CD4-positive, CD25-positive, alpha-beta regulatory T cell (primary cell): ENCODE results near the gene NOBOX. TPM values are rescaled to one million over a fixed set of nuclear protein-coding genes. Genes with fewer than 3 reads are reported as not detected.

Experiments
- ATAC-seq, 2 donors: fragments of 150-1000 bp; cut with Tn5 transposase; one replicate each; pipeline ENCODE4 v1.10.0; 2021; ENCODE audit warnings: low read depth in 2 of 2, moderate number of reproducible peaks in 2 of 2, moderate library complexity in 1 of 2
- DNase-seq, 3 donors: peaks; one replicate each; pipeline versions ENCODE4 v3.0.0 to v3.0.0-alpha.2; 2012 to 2022; ENCODE audit warnings: mixed read lengths in 1 of 3
- H3K27ac ChIP-seq: one replicate; pipeline ENCODE4 v1.7.0; 2013; ENCODE audit warnings: mild to moderate bottlenecking, low read length; ENCODE audit not compliant: insufficient read depth, poor library complexity, severe bottlenecking
- H3K27me3 ChIP-seq: one replicate; pipeline ENCODE4 v1.7.0; 2013; ENCODE audit warnings: low read length; ENCODE audit not compliant: control insufficient read depth, insufficient read depth
- H3K36me3 ChIP-seq: one replicate; pipeline ENCODE4 v1.7.0; 2013; ENCODE audit warnings: mild to moderate bottlenecking, low read length, moderate library complexity; ENCODE audit not compliant: control insufficient read depth, insufficient read depth
- H3K4me1 ChIP-seq: 2 replicates; pipeline ENCODE4 v1.7.0; 2013; ENCODE audit warnings: mild to moderate bottlenecking, low read length; ENCODE audit not compliant: insufficient read depth, control insufficient read depth, poor library complexity, severe bottlenecking
- H3K4me3 ChIP-seq: one replicate; pipeline ENCODE4 v1.7.0; 2013; ENCODE audit warnings: low read depth, mild to moderate bottlenecking, low read length, moderate library complexity
- H3K9me3 ChIP-seq, 2 experiments: 1 replicate in 1 of 2; 2 replicates in 1 of 2; pipeline ENCODE4 v1.7.0; 2013; ENCODE audit warnings: low read length in 2 of 2, mild to moderate bottlenecking in 1 of 2, moderate library complexity in 1 of 2; ENCODE audit not compliant: control insufficient read depth in 2 of 2
- H3K27ac Mint-ChIP-seq, 3 donors: one replicate each; pipeline ENCODE4 v1.8.0; 2020 to 2022; ENCODE audit warnings: mild to moderate bottlenecking in 3 of 3, mixed read lengths in 3 of 3, moderate library complexity in 2 of 3
- H3K27me3 Mint-ChIP-seq: one replicate; pipeline ENCODE4 v1.8.0; 2022; ENCODE audit warnings: mild to moderate bottlenecking, mixed read lengths
- H3K36me3 Mint-ChIP-seq: one replicate; pipeline ENCODE4 v1.8.0; 2020; ENCODE audit warnings: mixed read lengths
- H3K4me1 Mint-ChIP-seq, 4 donors: one replicate each; pipeline ENCODE4 v1.8.0; 2020 to 2022; ENCODE audit warnings: mixed read lengths in 4 of 4, mild to moderate bottlenecking in 1 of 4
- H3K4me3 Mint-ChIP-seq, 4 donors: one replicate each; pipeline ENCODE4 v1.8.0; 2020 to 2022; ENCODE audit warnings: mild to moderate bottlenecking in 4 of 4, mixed read lengths in 4 of 4, moderate library complexity in 3 of 4
- H3K9me3 Mint-ChIP-seq, 7 donors: one replicate each; pipeline ENCODE4 v1.8.0; 2020 to 2022; ENCODE audit warnings: mixed read lengths in 7 of 7, mild to moderate bottlenecking in 3 of 7, moderate library complexity in 2 of 7
- polyA plus RNA-seq, 4 donors: library from polyadenylated mRNA; unstranded; fragments of 300-500 nt; fragmentation: Illumina TruSeq; gene quantifications; one replicate each; pipeline ENCODE4 v1.2.3, GENCODE V29; 2021
- total RNA-seq: library from RNA; stranded (reverse); gene quantifications from one replicate; pipeline ENCODE4 v1.2.3, GENCODE V29; 2022

NOBOX gene
- total and polyA plus RNA-seq, 5 donors from 2014 or later, result not detected

DNA sequence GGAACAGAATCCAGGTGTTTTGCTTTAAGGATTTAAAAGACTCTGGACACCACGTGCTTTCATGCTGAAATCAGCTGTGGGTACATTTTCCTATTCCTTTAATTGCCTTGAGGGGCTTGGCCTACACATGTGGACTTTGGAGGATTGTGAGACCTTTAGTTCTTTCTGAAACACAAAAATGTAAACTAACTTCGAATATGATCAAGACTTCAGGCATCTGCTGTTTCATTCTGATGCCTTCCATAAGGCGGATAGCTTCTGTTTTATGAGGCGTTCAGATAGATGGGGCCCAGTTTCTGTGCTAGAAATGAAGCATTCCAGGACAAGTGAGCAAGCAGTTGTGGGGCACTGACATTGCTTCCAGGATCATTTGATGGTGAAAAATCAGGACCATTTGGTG lies 1.5 kb upstream of the NOBOX start:
- H3K36me3 Mint-ChIP-seq, result no peaks in the 10 kb centered on the region
- peaks cover 0 to 2% (median 0%) of the 10 kb centered on the region in 4 donors for H3K4me1 Mint-ChIP-seq
- DNase-seq, result no peak
- H3K4me3 Mint-ChIP-seq, result no peak overlapping the region
- H3K9me3 ChIP-seq, result no peaks in the 10 kb centered on the region
- H3K27me3 ChIP-seq, result no peaks in the 10 kb centered on the region
- H3K36me3 ChIP-seq, result no peaks in the 10 kb centered on the region
- peaks cover 17% of the 10 kb centered on the region for H3K27me3 Mint-ChIP-seq
- no peak for ATAC-seq
- H3K27ac Mint-ChIP-seq, result no peak overlapping the region
- no peak overlapping the region for H3K4me3 ChIP-seq
- H3K27ac ChIP-seq, result no peak overlapping the region
- H3K4me1 ChIP-seq, result no peaks in the 10 kb centered on the region
- H3K9me3 Mint-ChIP-seq, result no peaks in the 10 kb centered on the region

DNA sequence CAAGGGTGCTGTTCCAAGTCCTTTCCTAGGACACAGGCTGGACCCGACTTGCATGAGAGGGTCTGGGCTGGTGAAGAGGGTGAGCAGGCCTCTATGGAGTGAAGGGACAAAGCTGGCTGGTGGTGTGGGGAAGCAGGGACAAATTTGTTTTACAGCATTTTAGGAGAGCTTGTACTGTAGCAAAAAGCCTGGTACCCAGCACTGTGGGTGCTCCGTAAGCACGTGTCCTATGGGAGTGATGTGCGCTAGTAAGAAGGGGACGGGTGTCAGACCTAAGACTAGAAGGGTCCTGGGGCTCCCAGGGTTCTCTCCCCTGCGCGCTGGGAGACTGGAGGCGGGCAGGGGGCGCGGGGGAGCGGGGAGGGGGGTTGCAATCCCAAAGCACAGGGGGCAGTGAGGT lies 391 bp downstream of the NOBOX start:
- Histone ChIP-seq H3K27me3 (no peaks in the 10 kb centered on the region), H3K27ac (no peak overlapping the region), H3K4me1 (no peaks in the 10 kb centered on the region), H3K9me3 (no peaks in the 10 kb centered on the region), H3K4me3 (no peak overlapping the region), H3K36me3 (no peaks in the 10 kb centered on the region)
- no peak overlapping the region for H3K27ac Mint-ChIP-seq
- H3K4me3 Mint-ChIP-seq, result no peak overlapping the region
- no peak for ATAC-seq
- peaks cover 0 to 2% (median 0%) of the 10 kb centered on the region in 4 donors for H3K4me1 Mint-ChIP-seq
- H3K27me3 Mint-ChIP-seq, result peaks cover 13% of the 10 kb centered on the region
- H3K9me3 Mint-ChIP-seq, result no peaks in the 10 kb centered on the region
- no peaks in the 10 kb centered on the region for H3K36me3 Mint-ChIP-seq
- no peak for DNase-seq

DNA sequence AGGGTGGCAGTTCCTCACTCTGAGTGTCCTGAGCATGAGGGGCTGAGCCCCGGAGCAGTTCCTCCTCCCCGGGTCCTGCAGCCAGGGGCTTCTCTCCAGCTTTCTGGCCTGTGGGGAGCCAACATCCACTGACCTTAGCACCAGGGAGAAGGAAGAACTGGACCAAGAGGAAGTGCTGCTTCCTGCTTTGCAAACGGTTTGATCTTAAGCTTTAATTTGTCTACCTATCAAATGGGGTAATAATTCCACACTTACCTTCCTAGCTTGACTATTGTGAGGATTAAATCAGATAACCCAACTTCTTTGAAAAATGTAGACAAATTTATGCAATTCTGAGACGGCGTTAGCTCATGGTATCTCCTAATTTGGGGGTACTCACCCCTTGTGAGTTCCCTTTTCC lies 2.0 kb downstream of the NOBOX start:
- no peak for ATAC-seq
- no peaks in the 10 kb centered on the region for H3K36me3 Mint-ChIP-seq

DNA sequence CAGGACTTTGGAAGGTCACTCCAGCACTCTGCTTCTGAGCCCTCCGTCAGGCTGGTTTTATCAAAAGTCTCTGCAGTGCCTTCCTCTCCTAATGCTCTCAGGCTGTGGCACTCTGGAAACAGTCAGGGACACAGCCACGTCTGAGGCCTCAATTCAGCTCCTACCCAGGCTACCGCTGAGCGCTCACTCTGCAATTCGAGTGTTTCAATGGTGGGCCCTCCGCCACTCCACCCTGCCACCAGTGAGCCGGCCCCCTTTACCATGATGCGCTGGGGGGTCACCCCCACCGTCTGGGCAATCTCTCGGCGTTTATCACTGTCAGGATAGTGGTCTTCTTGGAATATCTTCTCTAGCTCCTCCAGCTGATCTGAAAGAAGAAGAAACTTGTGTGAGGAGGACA lies 3.5 kb downstream of the NOBOX start:
- Mint-ChIP-seq H3K4me3 (no peak overlapping the region), H3K4me1 (no peaks in the 10 kb centered on the region), H3K27me3 (peaks cover 9% of the 10 kb centered on the region), H3K27ac (no peak overlapping the region), H3K36me3 (no peaks in the 10 kb centered on the region), H3K9me3 (no peaks in the 10 kb centered on the region)
- Histone ChIP-seq H3K27ac (no peak overlapping the region), H3K27me3 (no peaks in the 10 kb centered on the region), H3K4me1 (no peaks in the 10 kb centered on the region), H3K4me3 (no peak overlapping the region), H3K9me3 (no peaks in the 10 kb centered on the region), H3K36me3 (no peaks in the 10 kb centered on the region)
- ATAC-seq (no peak), DNase-seq (no peak)

More for the DNA sequence above, 2.0 kb downstream of the NOBOX start:
- Histone ChIP-seq H3K4me1 (no peaks in the 10 kb centered on the region), H3K4me3 (no peak overlapping the region), H3K36me3 (no peaks in the 10 kb centered on the region), H3K27me3 (no peaks in the 10 kb centered on the region), H3K27ac (no peak overlapping the region), H3K9me3 (no peaks in the 10 kb centered on the region)
- peaks cover 8% of the 10 kb centered on the region for H3K27me3 Mint-ChIP-seq
- H3K27ac Mint-ChIP-seq, result no peak overlapping the region
- no peak overlapping the region for H3K4me3 Mint-ChIP-seq
- H3K9me3 Mint-ChIP-seq, result no peaks in the 10 kb centered on the region
- DNase-seq, result no peak
- peaks cover 0 to under 1% (median 0%) of the 10 kb centered on the region in 4 donors for H3K4me1 Mint-ChIP-seq

DNA sequence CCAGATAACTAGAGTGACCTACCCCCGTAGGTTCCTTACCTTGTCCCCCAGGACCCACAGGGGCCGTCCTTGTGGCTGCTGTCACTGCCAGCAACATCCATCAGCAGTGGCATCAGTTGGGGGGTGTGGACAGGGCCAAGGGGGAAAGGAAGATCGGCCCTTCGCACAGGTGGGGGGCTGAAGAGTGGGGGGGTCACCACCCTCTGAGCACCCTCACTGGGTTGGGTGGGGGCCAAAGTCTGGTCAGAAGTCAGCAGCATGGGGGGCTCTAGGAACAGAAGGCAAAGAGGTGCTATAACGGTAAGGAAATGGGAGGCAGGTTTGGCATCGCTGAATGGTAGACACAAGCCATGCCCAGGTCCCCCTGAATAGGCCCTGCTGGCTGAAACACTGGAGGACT lies 4.6 kb downstream of the NOBOX start:
- Mint-ChIP-seq H3K9me3 (no peaks in the 10 kb centered on the region), H3K4me1 (no peaks in the 10 kb centered on the region), H3K4me3 (no peak overlapping the region), H3K27me3 (peaks cover 13% of the 10 kb centered on the region), H3K27ac (no peak overlapping the region), H3K36me3 (no peaks in the 10 kb centered on the region)
- no peaks in the 10 kb centered on the region for H3K36me3 ChIP-seq
- no peak overlapping the region for H3K4me3 ChIP-seq
- no peaks in the 10 kb centered on the region for H3K9me3 ChIP-seq
- DNase-seq (no peak), ATAC-seq (no peak)
- no peaks in the 10 kb centered on the region for H3K27me3 ChIP-seq
- H3K27ac ChIP-seq, result no peak overlapping the region
- no peaks in the 10 kb centered on the region for H3K4me1 ChIP-seq

DNA sequence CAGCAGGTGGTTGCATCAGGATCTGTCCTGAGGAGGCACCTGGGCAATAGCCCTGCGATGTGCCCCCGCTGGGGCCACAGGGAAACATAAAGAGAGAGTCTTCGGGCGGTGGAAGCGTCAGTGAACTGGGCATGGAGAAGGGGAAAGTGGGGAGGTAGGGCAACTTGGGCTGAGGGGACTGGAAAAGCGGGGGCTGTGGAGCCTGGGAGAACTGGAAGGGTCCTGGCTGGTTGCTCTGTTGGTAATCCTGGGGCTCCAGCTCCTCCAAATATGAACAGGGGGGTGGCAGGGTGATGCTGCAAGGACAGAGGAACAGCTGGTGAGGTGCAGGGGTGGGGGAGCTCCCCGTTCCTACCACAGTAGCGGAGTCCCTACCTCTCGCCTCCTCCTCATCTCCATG lies 5.2 kb downstream of the NOBOX start:
- Histone ChIP-seq H3K27me3 (no peaks in the 10 kb centered on the region), H3K36me3 (no peaks in the 10 kb centered on the region), H3K9me3 (no peaks in the 10 kb centered on the region), H3K4me3 (no peak overlapping the region), H3K27ac (no peak overlapping the region), H3K4me1 (no peaks in the 10 kb centered on the region)
- H3K9me3 Mint-ChIP-seq, result no peaks in the 10 kb centered on the region
- no peak overlapping the region for H3K27ac Mint-ChIP-seq
- H3K27me3 Mint-ChIP-seq, result peaks cover 16% of the 10 kb centered on the region
- no peaks in the 10 kb centered on the region for H3K4me1 Mint-ChIP-seq
- DNase-seq, result no peak
- H3K4me3 Mint-ChIP-seq, result no peak overlapping the region
- no peaks in the 10 kb centered on the region for H3K36me3 Mint-ChIP-seq
- ATAC-seq, result no peak

DNA sequence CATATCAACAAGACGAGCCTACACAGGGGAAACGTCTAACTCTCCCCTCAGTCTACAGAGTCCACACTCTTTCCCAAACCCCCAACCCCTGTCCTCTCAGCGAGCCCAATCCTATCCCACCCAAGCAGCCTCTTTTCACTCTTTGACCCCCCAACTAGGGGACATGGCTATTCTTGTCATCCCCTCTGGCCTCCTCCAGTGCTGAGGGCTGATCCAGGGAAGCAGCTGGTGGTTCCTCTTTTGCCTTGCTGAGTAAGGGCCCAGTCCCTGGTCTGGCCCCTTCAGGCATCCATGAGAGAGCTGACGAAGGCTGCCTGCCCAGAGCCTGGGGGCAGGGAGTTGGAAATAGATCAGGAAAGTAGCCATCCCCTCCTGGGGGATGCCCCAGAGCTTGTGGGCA lies 6.4 kb downstream of the NOBOX start:
- no peak overlapping the region for H3K4me3 Mint-ChIP-seq
- H3K27ac ChIP-seq, result no peak overlapping the region
- H3K4me1 Mint-ChIP-seq, result peaks cover 0 to under 1% (median 0%) of the 10 kb centered on the region in 4 donors
- no peak for DNase-seq
- ATAC-seq, result no peak
- H3K4me1 ChIP-seq, result peaks cover 1% of the 10 kb centered on the region
- no peaks in the 10 kb centered on the region for H3K27me3 ChIP-seq
- peaks cover 16% of the 10 kb centered on the region for H3K27me3 Mint-ChIP-seq
- no peaks in the 10 kb centered on the region for H3K36me3 ChIP-seq
- H3K36me3 Mint-ChIP-seq, result no peaks in the 10 kb centered on the region
- H3K27ac Mint-ChIP-seq, result no peak overlapping the region
- H3K9me3 ChIP-seq, result no peaks in the 10 kb centered on the region
- no peaks in the 10 kb centered on the region for H3K9me3 Mint-ChIP-seq
- no peak overlapping the region for H3K4me3 ChIP-seq

DNA sequence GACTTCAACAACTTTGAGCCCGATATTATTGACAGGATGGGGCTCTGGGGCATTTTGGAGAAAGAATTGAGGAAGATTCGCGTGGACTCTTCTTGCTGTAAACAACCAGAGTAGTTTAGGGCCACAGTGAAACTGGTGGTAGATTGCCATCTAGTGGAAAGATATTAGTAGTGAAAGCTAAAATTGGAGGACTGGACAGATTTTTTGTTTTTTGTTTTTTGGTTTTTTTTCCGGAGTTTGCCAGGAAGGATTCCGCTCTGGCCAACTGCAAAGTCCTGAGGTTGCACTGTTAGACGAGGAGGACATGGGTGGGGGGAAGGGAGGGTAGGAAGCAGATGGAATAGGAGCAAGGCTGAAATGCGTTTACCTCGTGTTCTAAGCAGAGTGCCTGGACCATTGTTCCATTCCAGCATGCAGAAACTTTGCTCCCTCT lies 11.7 kb downstream of the NOBOX start:
- peak overlapping the region in 1 of 3 donors; percentile 58 for H3K27ac Mint-ChIP-seq
- H3K9me3 Mint-ChIP-seq, result no peaks in the 10 kb centered on the region
- H3K4me1 Mint-ChIP-seq, result peaks cover 0 to 7% (median 1%) of the 10 kb centered on the region in 4 donors
- H3K27ac ChIP-seq, result no peak overlapping the region
- H3K27me3 ChIP-seq, result no peaks in the 10 kb centered on the region
- H3K9me3 ChIP-seq, result no peaks in the 10 kb centered on the region
- peak; percentile 66 to 68 for ATAC-seq
- H3K4me3 ChIP-seq, result peak overlapping the region; percentile 28
- no peaks in the 10 kb centered on the region for H3K36me3 ChIP-seq
- no peaks in the 10 kb centered on the region for H3K36me3 Mint-ChIP-seq
- peaks cover 8% of the 10 kb centered on the region for H3K4me1 ChIP-seq
- DNase-seq, result peak; percentile 16 to 67 (median 66)
- peak overlapping the region in 2 of 4 donors; percentile 49 to 68 for H3K4me3 Mint-ChIP-seq
- H3K27me3 Mint-ChIP-seq, result peaks cover 16% of the 10 kb centered on the region
